ENCODE results near the gene LIMA1. TPM values are rescaled to one million over a fixed set of nuclear protein-coding genes. Genes with fewer than 3 reads are reported as not detected.

The LIMA1 gene
- total and polyA plus RNA-seq, 5 donors from 2014 or later, result 14.3 to 19.3 (median 18.6) TPM

DNA sequence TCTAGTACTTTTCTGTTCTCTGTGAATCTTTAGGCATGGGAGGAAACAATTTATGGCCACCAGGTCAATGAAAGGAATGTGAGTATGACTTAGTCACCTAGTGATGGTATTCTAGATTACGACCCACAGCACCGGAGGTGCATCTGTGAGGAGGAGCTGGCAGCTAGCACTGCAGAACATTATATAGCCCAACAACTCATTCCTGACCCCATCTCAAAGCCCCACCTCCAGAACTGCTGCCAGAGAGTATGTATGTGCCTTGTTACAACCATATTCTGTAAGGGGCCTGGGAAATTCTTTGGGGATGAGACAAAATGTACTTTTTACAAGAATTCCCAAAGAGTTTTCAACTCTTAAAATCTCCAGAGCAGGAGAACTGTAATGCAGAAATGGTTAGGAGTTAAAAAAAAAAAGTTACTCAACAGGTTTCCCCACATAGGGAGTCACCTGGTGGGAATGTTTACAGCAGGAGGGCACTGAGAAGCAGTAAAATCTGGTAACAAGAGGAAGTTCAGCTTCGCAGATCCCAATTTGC, 81.3 kb downstream of the LIMA1 start:
- H3K36me3 ChIP-seq (ENCODE audit: control insufficient read depth, insufficient read depth, low read length), result peaks cover 80% of the 10 kb centered on the region
- H3K4me1 ChIP-seq (ENCODE audit: control insufficient read depth, insufficient read depth, low read length, poor library complexity, severe bottlenecking), result no peaks in the 10 kb centered on the region
- no peak overlapping the region for H3K4me3 Mint-ChIP-seq
- H3K36me3 Mint-ChIP-seq, result peaks cover 55% of the 10 kb centered on the region
- no peaks in the 10 kb centered on the region for H3K9me3 Mint-ChIP-seq
- H3K4me3 ChIP-seq (ENCODE audit: low read depth, low read length), result no peak overlapping the region
- H3K9me3 ChIP-seq (ENCODE audit: control insufficient read depth in 2 of 2, low read length in 2 of 2), result no peaks in the 10 kb centered on the region
- no peak overlapping the region for H3K27ac Mint-ChIP-seq
- no peaks in the 10 kb centered on the region for H3K27me3 Mint-ChIP-seq
- H3K4me1 Mint-ChIP-seq, result peaks cover 0 to 13% (median 7%) of the 10 kb centered on the region in 4 donors
- ATAC-seq (ENCODE audit: low read depth in 2 of 2) (no peak), DNase-seq (no peak)
- no peak overlapping the region for H3K27ac ChIP-seq (ENCODE audit: insufficient read depth, low read length, poor library complexity, severe bottlenecking)
- H3K27me3 ChIP-seq (ENCODE audit: control insufficient read depth, insufficient read depth, low read length), result no peaks in the 10 kb centered on the region

GRCh38 chr12:50200552-50201273, 82.6 kb downstream of the LIMA1 start:
- Mint-ChIP-seq H3K27me3 (no peaks in the 10 kb centered on the region), H3K9me3 (no peaks in the 10 kb centered on the region), H3K4me3 (no peak overlapping the region), H3K4me1 (peaks cover 0 to 13% (median 5%) of the 10 kb centered on the region in 4 donors), H3K36me3 (peaks cover 56% of the 10 kb centered on the region), H3K27ac (no peak overlapping the region)
- no peak for ATAC-seq (ENCODE audit: low read depth in 2 of 2)
- Histone ChIP-seq H3K9me3 (ENCODE audit: control insufficient read depth in 2 of 2, low read length in 2 of 2) (no peaks in the 10 kb centered on the region), H3K36me3 (ENCODE audit: control insufficient read depth, insufficient read depth, low read length) (peaks cover 83% of the 10 kb centered on the region), H3K4me1 (ENCODE audit: control insufficient read depth, insufficient read depth, low read length, poor library complexity, severe bottlenecking) (no peaks in the 10 kb centered on the region), H3K27me3 (ENCODE audit: control insufficient read depth, insufficient read depth, low read length) (no peaks in the 10 kb centered on the region), H3K4me3 (ENCODE audit: low read depth, low read length) (no peak overlapping the region), H3K27ac (ENCODE audit: insufficient read depth, low read length, poor library complexity, severe bottlenecking) (no peak overlapping the region)
- DNase-seq, result no peak

- no peak overlapping the region for H3K4me3 Mint-ChIP-seq
- peaks cover 42% of the 10 kb centered on the region for H3K36me3 Mint-ChIP-seq
- DNase-seq (no peak), ATAC-seq (ENCODE audit: low read depth in 2 of 2) (no peak)
- H3K9me3 Mint-ChIP-seq, result no peaks in the 10 kb centered on the region
- peak overlapping the region in 1 of 3 donors; percentile 25 for H3K27ac Mint-ChIP-seq
- Histone ChIP-seq H3K36me3 (ENCODE audit: control insufficient read depth, insufficient read depth, low read length) (peaks cover 73% of the 10 kb centered on the region), H3K9me3 (ENCODE audit: control insufficient read depth in 2 of 2, low read length in 2 of 2) (no peaks in the 10 kb centered on the region), H3K27ac (ENCODE audit: insufficient read depth, low read length, poor library complexity, severe bottlenecking) (no peak overlapping the region), H3K27me3 (ENCODE audit: control insufficient read depth, insufficient read depth, low read length) (no peaks in the 10 kb centered on the region), H3K4me3 (ENCODE audit: low read depth, low read length) (no peak overlapping the region), H3K4me1 (ENCODE audit: control insufficient read depth, insufficient read depth, low read length, poor library complexity, severe bottlenecking) (no peaks in the 10 kb centered on the region)
- peaks cover 0 to 13% (median 5%) of the 10 kb centered on the region in 4 donors for H3K4me1 Mint-ChIP-seq
- H3K27me3 Mint-ChIP-seq, result no peaks in the 10 kb centered on the region
Observed at GRCh38 chr12:50198829-50199228, 84.5 kb downstream of the LIMA1 start.

GRCh38 chr12:50197297-50197727, 86.0 kb downstream of the LIMA1 start:
- peak overlapping the region in 1 of 3 donors; percentile 63 for H3K27ac Mint-ChIP-seq
- H3K9me3 ChIP-seq (ENCODE audit: control insufficient read depth in 2 of 2, low read length in 2 of 2), result no peaks in the 10 kb centered on the region
- peaks cover 68% of the 10 kb centered on the region for H3K36me3 ChIP-seq (ENCODE audit: control insufficient read depth, insufficient read depth, low read length)
- no peaks in the 10 kb centered on the region for H3K27me3 Mint-ChIP-seq
- H3K4me3 Mint-ChIP-seq, result no peak overlapping the region
- H3K36me3 Mint-ChIP-seq, result peaks cover 42% of the 10 kb centered on the region
- DNase-seq (no peak), ATAC-seq (ENCODE audit: low read depth in 2 of 2) (no peak)
- no peak overlapping the region for H3K4me3 ChIP-seq (ENCODE audit: low read depth, low read length)
- peaks cover 0 to 9% (median 4%) of the 10 kb centered on the region in 4 donors for H3K4me1 Mint-ChIP-seq
- H3K27ac ChIP-seq (ENCODE audit: insufficient read depth, low read length, poor library complexity, severe bottlenecking), result no peak overlapping the region
- H3K4me1 ChIP-seq (ENCODE audit: control insufficient read depth, insufficient read depth, low read length, poor library complexity, severe bottlenecking), result no peaks in the 10 kb centered on the region
- H3K9me3 Mint-ChIP-seq, result no peaks in the 10 kb centered on the region
- H3K27me3 ChIP-seq (ENCODE audit: control insufficient read depth, insufficient read depth, low read length), result no peaks in the 10 kb centered on the region

DNA sequence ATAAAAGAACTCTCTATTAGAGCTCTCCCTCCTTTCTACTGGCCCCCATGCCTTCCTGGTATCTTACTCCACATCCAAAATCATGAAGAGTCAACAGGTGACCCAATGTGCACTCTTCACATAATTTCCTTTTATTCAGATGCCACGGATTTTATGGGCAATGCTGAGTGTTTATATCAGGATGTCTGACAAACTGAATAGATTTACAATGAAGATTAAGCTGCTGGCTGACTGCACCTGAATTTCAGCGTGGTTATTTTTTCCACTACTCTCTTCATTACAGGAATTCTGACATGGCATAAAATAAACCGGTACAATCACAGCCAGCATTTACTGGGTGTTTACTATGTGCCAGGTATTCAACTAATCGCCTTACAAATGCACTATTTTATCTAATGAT, 86.8 kb downstream of the LIMA1 start:
- ATAC-seq (ENCODE audit: low read depth in 2 of 2), result no peak
- Histone ChIP-seq H3K27ac (ENCODE audit: insufficient read depth, low read length, poor library complexity, severe bottlenecking) (no peak overlapping the region), H3K4me1 (ENCODE audit: control insufficient read depth, insufficient read depth, low read length, poor library complexity, severe bottlenecking) (no peaks in the 10 kb centered on the region), H3K36me3 (ENCODE audit: control insufficient read depth, insufficient read depth, low read length) (peaks cover 65% of the 10 kb centered on the region), H3K4me3 (ENCODE audit: low read depth, low read length) (no peak overlapping the region), H3K27me3 (ENCODE audit: control insufficient read depth, insufficient read depth, low read length) (no peaks in the 10 kb centered on the region), H3K9me3 (ENCODE audit: control insufficient read depth in 2 of 2, low read length in 2 of 2) (no peaks in the 10 kb centered on the region)
- Mint-ChIP-seq H3K4me3 (no peak overlapping the region), H3K27ac (peak overlapping the region in 2 of 3 donors; percentile 17 to 74), H3K4me1 (peaks cover 0 to 9% (median 4%) of the 10 kb centered on the region in 4 donors), H3K36me3 (peaks cover 43% of the 10 kb centered on the region), H3K27me3 (no peaks in the 10 kb centered on the region), H3K9me3 (no peaks in the 10 kb centered on the region)
- no peak for DNase-seq

DNA sequence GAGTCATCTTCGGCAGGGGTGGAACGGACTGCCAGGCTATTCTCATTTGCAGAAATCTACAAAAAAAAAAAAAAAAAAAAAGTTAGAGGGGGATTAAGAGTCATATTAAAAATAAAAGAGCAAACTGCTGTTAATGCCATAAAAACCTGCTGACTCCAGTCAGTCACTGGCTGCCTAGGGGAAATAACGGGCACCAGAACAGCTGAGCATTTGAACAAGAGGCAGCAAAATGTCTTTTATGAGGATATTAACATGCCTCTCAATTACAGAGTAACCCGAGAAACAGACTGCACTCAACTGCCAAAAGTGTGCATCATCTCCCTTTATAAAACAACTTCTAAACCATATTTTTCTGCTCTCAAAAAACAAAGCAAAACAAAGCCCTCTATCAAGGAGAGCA, 87.5 kb downstream of the LIMA1 start:
- Histone ChIP-seq H3K4me3 (ENCODE audit: low read depth, low read length) (no peak overlapping the region), H3K4me1 (ENCODE audit: control insufficient read depth, insufficient read depth, low read length, poor library complexity, severe bottlenecking) (no peaks in the 10 kb centered on the region), H3K36me3 (ENCODE audit: control insufficient read depth, insufficient read depth, low read length) (peaks cover 60% of the 10 kb centered on the region), H3K27ac (ENCODE audit: insufficient read depth, low read length, poor library complexity, severe bottlenecking) (no peak overlapping the region), H3K9me3 (ENCODE audit: control insufficient read depth in 2 of 2, low read length in 2 of 2) (no peaks in the 10 kb centered on the region), H3K27me3 (ENCODE audit: control insufficient read depth, insufficient read depth, low read length) (no peaks in the 10 kb centered on the region)
- Mint-ChIP-seq H3K27ac (peak overlapping the region in 1 of 3 donors; percentile 17), H3K27me3 (no peaks in the 10 kb centered on the region), H3K4me3 (no peak overlapping the region), H3K36me3 (peaks cover 37% of the 10 kb centered on the region), H3K9me3 (no peaks in the 10 kb centered on the region), H3K4me1 (peaks cover 0 to 9% (median 3%) of the 10 kb centered on the region in 4 donors)
- DNase-seq, result no peak
- ATAC-seq (ENCODE audit: low read depth in 2 of 2), result no peak

DNA sequence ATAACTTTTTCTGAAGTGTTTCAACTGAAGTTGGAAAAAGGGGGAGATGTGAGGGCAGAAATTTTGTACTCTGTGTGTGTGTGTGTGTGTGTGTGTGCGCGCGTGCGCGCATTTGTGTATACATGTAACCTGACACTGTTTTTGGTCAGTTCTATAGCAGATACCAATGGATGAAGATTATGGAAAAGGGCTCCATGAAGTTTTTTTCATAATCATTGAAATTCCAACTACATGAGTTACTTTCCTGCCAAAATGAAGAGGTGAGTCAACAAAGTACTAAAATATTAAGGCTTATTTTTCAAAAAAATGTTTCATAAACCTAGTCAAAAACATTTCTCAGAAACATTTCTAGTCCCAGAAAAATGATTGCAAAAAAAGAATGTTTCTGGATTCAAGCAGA, 90.4 kb downstream of the LIMA1 start:
- ATAC-seq (ENCODE audit: low read depth in 2 of 2) (no peak), DNase-seq (no peak)
- H3K36me3 ChIP-seq (ENCODE audit: control insufficient read depth, insufficient read depth, low read length), result peaks cover 35% of the 10 kb centered on the region
- H3K4me1 ChIP-seq (ENCODE audit: control insufficient read depth, insufficient read depth, low read length, poor library complexity, severe bottlenecking), result peaks cover 13% of the 10 kb centered on the region
- peaks cover 32% of the 10 kb centered on the region for H3K36me3 Mint-ChIP-seq
- no peak overlapping the region for H3K4me3 ChIP-seq (ENCODE audit: low read depth, low read length)
- H3K27me3 ChIP-seq (ENCODE audit: control insufficient read depth, insufficient read depth, low read length), result no peaks in the 10 kb centered on the region
- peak overlapping the region in 1 of 3 donors; percentile 48 for H3K27ac Mint-ChIP-seq
- peaks cover 10 to 25% (median 14%) of the 10 kb centered on the region in 4 donors for H3K4me1 Mint-ChIP-seq
- no peaks in the 10 kb centered on the region for H3K27me3 Mint-ChIP-seq
- H3K4me3 Mint-ChIP-seq, result no peak overlapping the region
- H3K27ac ChIP-seq (ENCODE audit: insufficient read depth, low read length, poor library complexity, severe bottlenecking), result no peak overlapping the region
- no peaks in the 10 kb centered on the region for H3K9me3 Mint-ChIP-seq
- H3K9me3 ChIP-seq (ENCODE audit: control insufficient read depth in 2 of 2, low read length in 2 of 2), result no peaks in the 10 kb centered on the region

GRCh38 chr12:50192236-50192635, 91.1 kb downstream of the LIMA1 start:
- Mint-ChIP-seq H3K27me3 (no peaks in the 10 kb centered on the region), H3K4me3 (no peak overlapping the region), H3K36me3 (peaks cover 32% of the 10 kb centered on the region), H3K27ac (no peak overlapping the region), H3K4me1 (peaks cover 10 to 31% (median 17%) of the 10 kb centered on the region in 4 donors), H3K9me3 (no peaks in the 10 kb centered on the region)
- ATAC-seq (ENCODE audit: low read depth in 2 of 2), result no peak
- H3K9me3 ChIP-seq (ENCODE audit: control insufficient read depth in 2 of 2, low read length in 2 of 2), result no peaks in the 10 kb centered on the region
- peaks cover 30% of the 10 kb centered on the region for H3K36me3 ChIP-seq (ENCODE audit: control insufficient read depth, insufficient read depth, low read length)
- no peak for DNase-seq
- H3K27ac ChIP-seq (ENCODE audit: insufficient read depth, low read length, poor library complexity, severe bottlenecking), result no peak overlapping the region
- peaks cover 20% of the 10 kb centered on the region for H3K4me1 ChIP-seq (ENCODE audit: control insufficient read depth, insufficient read depth, low read length, poor library complexity, severe bottlenecking)
- no peaks in the 10 kb centered on the region for H3K27me3 ChIP-seq (ENCODE audit: control insufficient read depth, insufficient read depth, low read length)
- H3K4me3 ChIP-seq (ENCODE audit: low read depth, low read length), result no peak overlapping the region

Measured in CD4-positive, CD25-positive, alpha-beta regulatory T cell (primary cell).